OCI-LY3 (cell line): ENCODE measurements around the gene ZSCAN32.

Source experiments
- H2AFZ ChIP-seq: fragments of 200-600, 300-600 bp; shearing (Covaris generic); 2 replicates; pipeline ENCODE4 v1.6.0; 2014; ENCODE audit warnings: antibody characterized with exemption, low read depth, low read length
- H3K27ac ChIP-seq: fragments of 200-600, 300-600 bp; sonication (generic); 2 replicates; pipeline ENCODE4 v1.5.1; 2014; ENCODE audit warnings: mild to moderate bottlenecking, low read length, moderate library complexity, mixed read lengths
- H3K27me3 ChIP-seq: fragments of 200-600, 300-600 bp; sonication (generic); 2 replicates; pipeline ENCODE4 v1.6.1; 2014; ENCODE audit warnings: low read depth, low read length, mixed read lengths
- H3K36me3 ChIP-seq: fragments of 200-600, 300-600 bp; sonication (generic); replicated peaks from 2 replicates; pipeline ENCODE3; 2014; ENCODE audit warnings: low read depth, low read length, mixed read lengths
- H3K4me1 ChIP-seq: fragments of 300-600, 200-600 bp; sonication (generic); 2 replicates; pipeline ENCODE4 v1.6.1; 2014; ENCODE audit warnings: low read length, mixed read lengths
- H3K4me2 ChIP-seq: fragments of 200-600, 300-600 bp; sonication (generic); 2 replicates; pipeline ENCODE4 v1.6.1; 2014; ENCODE audit warnings: low read length, mixed read lengths
- H3K4me3 ChIP-seq: fragments of 300-600, 200-600 bp; sonication (generic); 2 replicates; pipeline ENCODE4 v1.5.1; 2014; ENCODE audit warnings: antibody characterized with exemption, mild to moderate bottlenecking, low read length, moderate library complexity
- H3K79me2 ChIP-seq: fragments of 300-600, 200-600 bp; shearing (Covaris generic); 2 replicates; pipeline ENCODE4 v1.6.1; 2014; ENCODE audit warnings: mild to moderate bottlenecking, low read length, mixed read lengths
- H3K9ac ChIP-seq: fragments of 300-600, 200-600 bp; shearing (Covaris generic); 2 replicates; pipeline ENCODE4 v1.6.0; 2014; ENCODE audit warnings: mild to moderate bottlenecking, low read length, moderate library complexity
- H3K9me3 ChIP-seq: fragments of 200-600, 300-600 bp; shearing (Covaris generic); 2 replicates; pipeline ENCODE4 v1.6.1; 2014; ENCODE audit warnings: low read length, mixed read lengths; ENCODE audit not compliant: insufficient read depth
- H4K20me1 ChIP-seq: fragments of 200-600, 300-600 bp; sonication (generic); 2 replicates; pipeline ENCODE4 v1.6.1; 2016; ENCODE audit warnings: low read length, mixed read lengths; ENCODE audit not compliant: insufficient read depth
- EZH2phosphoT487 ChIP-seq: fragments of 200-600 bp; shearing (Covaris generic); IDR thresholded peaks from 2 replicates; pipeline ENCODE4 v1.6.1; 2018; ENCODE audit warnings: antibody characterized with exemption, mixed run types, low read depth
- TF ChIP-seq, protein P1 (sequence below): fragments of 200-600, 300-600 bp; sonication (generic); IDR thresholded peaks from 2 replicates; pipeline ENCODE4 v1.5.1; 2014; ENCODE audit warnings: antibody characterized with exemption, low read length, low read depth

The ZSCAN32 gene

DNA sequence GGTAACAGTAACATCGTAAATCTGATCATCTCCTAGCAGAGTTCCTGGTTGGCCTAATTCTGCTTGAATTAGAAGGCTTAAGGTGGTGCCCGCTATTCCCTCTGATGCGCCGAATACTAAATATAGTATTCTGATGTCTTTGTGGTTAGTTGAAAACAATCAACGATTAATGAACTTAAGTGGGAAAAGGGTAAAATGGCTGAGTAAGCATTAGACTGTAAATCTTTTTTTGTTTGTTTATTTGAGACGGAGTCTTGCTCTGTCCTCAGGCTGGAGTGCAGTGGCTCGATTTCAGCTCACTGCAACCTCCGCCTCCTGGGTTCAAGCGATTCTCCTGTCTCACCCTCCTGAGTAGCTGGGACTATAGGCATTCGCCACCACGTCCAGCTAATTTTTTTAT, 31.7 kb downstream of the ZSCAN32 start:
- TF ChIP-seq, protein P1, sequence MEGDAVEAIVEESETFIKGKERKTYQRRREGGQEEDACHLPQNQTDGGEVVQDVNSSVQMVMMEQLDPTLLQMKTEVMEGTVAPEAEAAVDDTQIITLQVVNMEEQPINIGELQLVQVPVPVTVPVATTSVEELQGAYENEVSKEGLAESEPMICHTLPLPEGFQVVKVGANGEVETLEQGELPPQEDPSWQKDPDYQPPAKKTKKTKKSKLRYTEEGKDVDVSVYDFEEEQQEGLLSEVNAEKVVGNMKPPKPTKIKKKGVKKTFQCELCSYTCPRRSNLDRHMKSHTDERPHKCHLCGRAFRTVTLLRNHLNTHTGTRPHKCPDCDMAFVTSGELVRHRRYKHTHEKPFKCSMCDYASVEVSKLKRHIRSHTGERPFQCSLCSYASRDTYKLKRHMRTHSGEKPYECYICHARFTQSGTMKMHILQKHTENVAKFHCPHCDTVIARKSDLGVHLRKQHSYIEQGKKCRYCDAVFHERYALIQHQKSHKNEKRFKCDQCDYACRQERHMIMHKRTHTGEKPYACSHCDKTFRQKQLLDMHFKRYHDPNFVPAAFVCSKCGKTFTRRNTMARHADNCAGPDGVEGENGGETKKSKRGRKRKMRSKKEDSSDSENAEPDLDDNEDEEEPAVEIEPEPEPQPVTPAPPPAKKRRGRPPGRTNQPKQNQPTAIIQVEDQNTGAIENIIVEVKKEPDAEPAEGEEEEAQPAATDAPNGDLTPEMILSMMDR = no peak
- no peak for TF ChIP-seq EZH2phosphoT487
- no peak overlapping the region for H2AFZ ChIP-seq
- no peak overlapping the region for H3K4me2 ChIP-seq
- no peak overlapping the region for H3K9ac ChIP-seq
- no peaks in the 10 kb centered on the region for H4K20me1 ChIP-seq
- H3K4me1 ChIP-seq = peaks cover 5% of the 10 kb centered on the region; the same call in 1 of the 2 replicates
- H3K36me3 ChIP-seq = no peaks in the 10 kb centered on the region
- H3K27ac ChIP-seq = no peak overlapping the region
- peaks cover 11% of the 10 kb centered on the region for H3K79me2 ChIP-seq
- no peaks in the 10 kb centered on the region for H3K27me3 ChIP-seq
- no peak overlapping the region for H3K4me3 ChIP-seq
- H3K9me3 ChIP-seq = no peaks in the 10 kb centered on the region

GRCh38 chr16:3364774-3365427, 35.9 kb downstream of the ZSCAN32 start:
- no peaks in the 10 kb centered on the region for H3K9me3 ChIP-seq
- H3K4me3 ChIP-seq = peak overlapping the region; percentile 82
- TF ChIP-seq EZH2phosphoT487 = no peak
- TF ChIP-seq, protein P1 = no peak
- peaks cover 5% of the 10 kb centered on the region; the same call in 1 of the 2 replicates for H3K4me1 ChIP-seq
- H3K9ac ChIP-seq = peak overlapping the region; percentile 77
- H3K4me2 ChIP-seq = peak overlapping the region; percentile 69
- no peaks in the 10 kb centered on the region for H4K20me1 ChIP-seq
- peaks cover 11% of the 10 kb centered on the region for H3K79me2 ChIP-seq
- peak overlapping the region; percentile 63; the same call in 1 of the 2 replicates for H2AFZ ChIP-seq
- no peaks in the 10 kb centered on the region for H3K36me3 ChIP-seq
- H3K27me3 ChIP-seq = no peaks in the 10 kb centered on the region
- peak overlapping the region; percentile 73 for H3K27ac ChIP-seq

GRCh38 chr16:3363793-3364192, 37.0 kb downstream of the ZSCAN32 start:
- no peak overlapping the region for H2AFZ ChIP-seq
- H3K9ac ChIP-seq = no peak overlapping the region
- H3K27me3 ChIP-seq = no peaks in the 10 kb centered on the region
- peaks cover 5% of the 10 kb centered on the region; the same call in 1 of the 2 replicates for H3K4me1 ChIP-seq
- no peak overlapping the region for H3K4me2 ChIP-seq
- TF ChIP-seq EZH2phosphoT487 = no peak
- TF ChIP-seq, protein P1 = no peak
- no peak overlapping the region for H3K27ac ChIP-seq
- no peaks in the 10 kb centered on the region for H3K9me3 ChIP-seq
- H3K4me3 ChIP-seq = no peak overlapping the region
- peaks cover 11% of the 10 kb centered on the region for H3K79me2 ChIP-seq
- H4K20me1 ChIP-seq = no peaks in the 10 kb centered on the region
- no peaks in the 10 kb centered on the region for H3K36me3 ChIP-seq

- H3K4me3 ChIP-seq = no peak overlapping the region
- no peak overlapping the region for H2AFZ ChIP-seq
- no peaks in the 10 kb centered on the region for H3K27me3 ChIP-seq
Measured at GRCh38 chr16:3362931-3363330, 37.9 kb downstream of the ZSCAN32 start.

More at GRCh38 chr16:3362931-3363330, 37.9 kb downstream of the ZSCAN32 start:
- H4K20me1 ChIP-seq = no peaks in the 10 kb centered on the region
- no peaks in the 10 kb centered on the region for H3K36me3 ChIP-seq
- H3K9ac ChIP-seq = no peak overlapping the region
- H3K4me2 ChIP-seq = no peak overlapping the region
- TF ChIP-seq, protein P1 = no peak
- TF ChIP-seq EZH2phosphoT487 = no peak
- peaks cover 11% of the 10 kb centered on the region for H3K79me2 ChIP-seq
- no peak overlapping the region for H3K27ac ChIP-seq
- no peaks in the 10 kb centered on the region for H3K9me3 ChIP-seq
- H3K4me1 ChIP-seq = peaks cover 5% of the 10 kb centered on the region; the same call in 1 of the 2 replicates
